Kidney epithelial cell (primary cell): ENCODE results near the gene ATG9B. TPM values are rescaled to one million over a fixed set of nuclear protein-coding genes. Genes with fewer than 3 reads are reported as not detected.

Source experiments
- DNase-seq: peaks from one replicate; pipeline ENCODE4 v3.0.0-alpha.2; 2010; ENCODE audit warnings: low read depth
- H3K27me3 ChIP-seq: 2 replicates; pipeline ENCODE4 v1.6.0; 2011; ENCODE audit warnings: low read length; ENCODE audit not compliant: control insufficient read depth, insufficient read depth
- H3K36me3 ChIP-seq: 2 replicates; pipeline ENCODE4 v1.5.1; 2011; ENCODE audit warnings: low read length; ENCODE audit not compliant: control insufficient read depth, insufficient read depth
- H3K4me3 ChIP-seq: 2 replicates; pipeline ENCODE4 v1.5.1; 2011; ENCODE audit warnings: low read depth, mild to moderate bottlenecking, control low read depth, low read length
- total RNA-seq: library from RNA; depleted of rRNA; stranded (reverse); fragments of >200 nt; gene quantifications from 2 replicates; pipeline ENCODE4 v1.2.3, GENCODE V29; 2015
- TF ChIP-seq, protein P1 (sequence below): IDR thresholded peaks from 2 replicates; pipeline ENCODE4 v1.5.1; 2011; ENCODE audit warnings: mild to moderate bottlenecking, moderate library complexity, low read length, control low read depth, inconsistent platforms; ENCODE audit not compliant: insufficient read depth, poor library complexity, severe bottlenecking

Gene ATG9B
- total RNA-seq, 1 donor from 2014 or later, result 2.1 TPM

DNA sequence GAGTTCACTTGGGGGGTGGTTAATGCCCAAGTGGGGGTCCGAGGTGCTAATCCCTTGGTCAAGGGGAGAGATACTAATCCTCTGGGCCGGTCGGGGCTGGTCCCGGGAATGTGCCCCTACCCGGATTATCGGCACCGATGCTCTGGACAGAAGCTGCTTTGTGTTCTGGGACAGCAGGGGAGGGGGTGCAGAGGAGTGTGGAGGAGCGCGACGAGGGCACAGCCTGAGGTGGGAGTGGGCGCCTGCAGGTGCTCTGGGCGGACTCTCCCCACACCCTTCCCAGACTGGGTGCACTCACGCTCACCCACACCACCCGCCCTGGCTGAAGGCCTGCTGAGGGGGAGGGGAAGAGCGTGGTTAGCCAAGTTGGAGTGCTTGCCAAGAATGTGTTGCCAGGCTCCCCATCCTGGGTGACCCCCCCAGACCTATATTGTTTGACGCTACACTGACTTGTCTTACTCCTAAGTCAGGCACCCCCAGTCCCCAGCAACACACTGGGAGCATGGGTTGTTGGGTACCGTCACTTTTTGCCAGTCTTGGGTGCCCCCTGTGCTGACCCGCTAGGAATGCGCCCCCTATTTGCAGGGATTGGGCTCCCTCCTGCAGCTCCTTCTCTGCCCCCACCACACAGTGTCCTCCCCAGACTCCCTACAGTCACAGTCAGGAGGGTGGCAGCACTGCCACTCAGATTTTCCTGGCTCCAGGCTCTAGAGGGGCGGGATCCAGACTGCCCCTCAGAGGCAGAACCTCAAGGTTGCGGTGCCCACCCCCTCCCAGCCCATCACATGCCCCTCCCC lies 36.3 kb upstream of the ATG9B start:
- Histone ChIP-seq H3K36me3 (no peaks in the 10 kb centered on the region), H3K4me3 (peak overlapping the region; percentile 79), H3K27me3 (no peaks in the 10 kb centered on the region)
- TF ChIP-seq, protein P1, sequence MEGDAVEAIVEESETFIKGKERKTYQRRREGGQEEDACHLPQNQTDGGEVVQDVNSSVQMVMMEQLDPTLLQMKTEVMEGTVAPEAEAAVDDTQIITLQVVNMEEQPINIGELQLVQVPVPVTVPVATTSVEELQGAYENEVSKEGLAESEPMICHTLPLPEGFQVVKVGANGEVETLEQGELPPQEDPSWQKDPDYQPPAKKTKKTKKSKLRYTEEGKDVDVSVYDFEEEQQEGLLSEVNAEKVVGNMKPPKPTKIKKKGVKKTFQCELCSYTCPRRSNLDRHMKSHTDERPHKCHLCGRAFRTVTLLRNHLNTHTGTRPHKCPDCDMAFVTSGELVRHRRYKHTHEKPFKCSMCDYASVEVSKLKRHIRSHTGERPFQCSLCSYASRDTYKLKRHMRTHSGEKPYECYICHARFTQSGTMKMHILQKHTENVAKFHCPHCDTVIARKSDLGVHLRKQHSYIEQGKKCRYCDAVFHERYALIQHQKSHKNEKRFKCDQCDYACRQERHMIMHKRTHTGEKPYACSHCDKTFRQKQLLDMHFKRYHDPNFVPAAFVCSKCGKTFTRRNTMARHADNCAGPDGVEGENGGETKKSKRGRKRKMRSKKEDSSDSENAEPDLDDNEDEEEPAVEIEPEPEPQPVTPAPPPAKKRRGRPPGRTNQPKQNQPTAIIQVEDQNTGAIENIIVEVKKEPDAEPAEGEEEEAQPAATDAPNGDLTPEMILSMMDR, result peak; percentile 32
- DNase-seq, result no peak

DNA sequence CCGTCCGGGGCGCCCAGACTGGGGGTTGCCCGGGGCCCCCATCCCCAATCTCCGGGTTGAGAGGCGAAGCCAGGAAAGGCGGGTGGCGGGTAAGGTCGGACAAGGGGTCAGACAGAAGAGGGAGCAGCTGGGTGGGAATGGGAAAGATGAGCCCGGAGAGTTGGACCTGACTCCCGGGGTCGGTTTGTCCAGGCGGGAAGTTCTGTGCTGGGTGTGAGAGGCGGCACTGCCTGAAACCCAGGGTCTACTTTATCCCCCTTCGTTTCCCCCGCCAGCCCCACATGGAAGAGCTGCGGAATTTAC lies 35.8 kb upstream of the ATG9B start:
- Histone ChIP-seq H3K4me3 (peak overlapping the region; percentile 79), H3K27me3 (no peaks in the 10 kb centered on the region), H3K36me3 (no peaks in the 10 kb centered on the region)
- TF ChIP-seq, protein P1, result no peak
- DNase-seq, result no peak

DNA sequence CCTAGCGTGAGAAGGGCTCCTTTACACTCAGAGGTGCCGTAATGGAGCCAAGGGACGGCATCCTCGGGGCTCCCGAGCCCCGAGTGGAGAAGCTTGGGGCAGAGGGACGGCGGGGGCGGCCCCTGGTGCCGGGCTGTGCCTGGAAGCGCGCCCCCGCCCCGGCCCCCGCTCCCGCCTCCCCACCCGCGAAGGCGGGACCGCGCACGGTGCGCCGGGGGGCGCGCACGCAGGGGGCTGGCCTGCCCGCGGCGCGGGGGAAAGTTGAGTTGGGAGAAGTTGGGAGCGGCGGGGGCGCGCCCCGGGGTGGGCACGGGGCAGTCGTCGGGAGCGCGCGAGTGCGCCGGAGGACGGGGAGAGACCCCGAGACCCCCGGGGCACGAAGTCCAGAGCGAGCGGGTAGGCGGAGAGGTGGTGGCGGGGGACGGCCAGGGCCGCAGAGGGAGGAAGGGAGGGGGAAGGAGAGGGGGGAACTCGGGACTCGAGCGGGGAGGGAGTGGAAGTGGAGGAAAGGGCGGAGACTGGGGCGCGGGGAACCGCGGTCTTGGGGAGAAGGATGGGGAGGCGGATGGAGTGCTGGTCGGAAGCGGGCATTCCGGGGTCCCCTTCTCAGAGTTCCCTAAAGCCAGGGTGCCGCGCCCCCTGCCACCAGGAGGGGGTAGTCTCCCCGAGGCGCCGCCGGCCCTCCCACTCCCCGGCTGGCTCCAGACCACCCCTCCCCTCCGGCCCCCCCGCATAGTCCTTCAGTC lies 35.2 kb upstream of the ATG9B start, which contains the start of gene SLC4A2:
SLC4A2 (plus strand) TSS at position 223 of the 746 bp plus-strand sequence. CDS start 2,399 bp downstream, outside the sequence.
- TF ChIP-seq, protein P1, result peak; percentile 59
- no peaks in the 10 kb centered on the region for H3K27me3 ChIP-seq
- no peaks in the 10 kb centered on the region for H3K36me3 ChIP-seq
- DNase-seq, result no peak
- H3K4me3 ChIP-seq, result peak within 1 kb of the TSS; percentile 79

DNA sequence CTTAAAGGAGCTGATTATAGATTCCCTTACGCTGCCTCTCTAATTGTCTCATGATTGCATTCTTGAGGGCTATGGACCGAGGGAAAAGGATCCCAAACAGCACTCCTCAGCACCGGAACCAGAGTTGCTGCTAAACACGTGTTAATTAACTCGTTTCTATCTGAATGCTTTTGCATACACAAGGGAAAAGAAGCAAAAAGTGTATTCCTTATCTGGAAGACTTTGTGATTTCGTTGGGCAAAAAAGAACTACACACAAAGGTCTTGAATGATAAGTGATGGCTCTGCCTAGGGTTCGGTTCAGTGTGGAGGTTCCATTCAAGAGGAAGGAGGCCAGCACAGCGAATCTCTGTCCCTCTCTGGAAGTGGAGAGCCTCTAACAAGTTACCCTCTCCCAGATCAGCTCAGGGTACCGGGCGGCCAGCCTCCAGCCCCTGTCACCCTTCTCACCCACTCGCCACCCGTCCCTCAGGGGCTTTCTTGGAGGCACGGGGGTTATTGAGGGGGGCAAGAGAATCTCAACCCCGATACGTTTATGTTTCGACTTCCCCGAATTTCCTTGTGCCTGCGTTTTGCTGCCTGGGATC lies 34.6 kb upstream of the ATG9B start:
- no peak for DNase-seq
- no peaks in the 10 kb centered on the region for H3K36me3 ChIP-seq
- H3K27me3 ChIP-seq, result no peaks in the 10 kb centered on the region
- H3K4me3 ChIP-seq, result peak overlapping the region; percentile 79
- TF ChIP-seq, protein P1, result no peak

DNA sequence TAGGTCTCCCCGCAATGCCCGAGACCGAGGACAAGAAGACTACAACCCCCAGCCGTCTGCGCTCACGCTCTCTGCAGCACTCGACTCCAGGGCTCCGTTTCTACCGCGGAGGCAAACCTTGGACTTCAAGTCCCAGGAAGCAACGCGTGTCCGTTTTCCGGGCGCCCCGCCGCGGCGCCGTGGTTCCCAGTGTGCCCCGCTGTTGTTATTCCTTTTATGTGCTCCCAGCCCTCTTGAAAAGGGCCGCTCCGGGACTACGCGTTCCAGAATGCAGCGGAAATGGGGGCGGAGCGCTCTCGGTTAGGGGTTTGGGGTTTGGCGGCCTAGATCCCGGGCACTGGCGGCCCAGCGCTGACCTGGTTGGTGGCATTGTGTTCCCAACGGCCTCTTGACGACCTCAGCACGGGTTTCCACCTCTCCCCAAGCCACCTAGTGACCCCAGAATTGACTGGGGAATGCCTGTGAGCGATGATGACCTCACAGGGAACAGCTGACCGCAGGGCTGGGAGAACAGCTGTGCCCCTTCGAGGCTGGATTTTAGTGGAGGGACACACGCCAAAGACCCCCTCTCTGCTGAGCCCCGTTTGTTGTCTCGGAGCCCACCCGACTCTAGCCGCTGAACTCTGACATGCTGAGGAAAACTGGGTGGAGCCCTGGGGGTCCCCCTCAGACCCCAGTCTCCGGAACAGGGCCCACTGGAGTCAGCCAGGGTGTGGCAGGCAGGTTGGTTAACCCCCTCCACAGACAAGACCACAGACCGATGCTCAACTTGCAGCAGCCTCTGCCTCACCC lies 33.9 kb upstream of the ATG9B start:
- DNase-seq, result peak; percentile 99
- TF ChIP-seq, protein P1, result no peak
- H3K36me3 ChIP-seq, result no peaks in the 10 kb centered on the region
- H3K27me3 ChIP-seq, result no peaks in the 10 kb centered on the region
- H3K4me3 ChIP-seq, result peak overlapping the region; percentile 26
